Measurements from ENCODE around the gene COG1. TPM values are rescaled to one million over a fixed set of nuclear protein-coding genes. Genes with fewer than 3 reads are reported as not detected.

COG1 gene
- total RNA-seq, 2 experiments from 2014 or later: 29.2 to 32.5 TPM

- Mint-ChIP-seq H3K27me3 (peaks cover 29% of the 10 kb centered on the region), H3K27ac (no peak overlapping the region), H3K9me3 (no peaks in the 10 kb centered on the region), H3K4me3 (no peak overlapping the region), H3K4me1 (peaks cover 4% of the 10 kb centered on the region), H3K36me3 (ENCODE audit: low read depth) (no peaks in the 10 kb centered on the region)
- no peak for DNase-seq
- ChIA-PET CTCF (interaction anchor here (5.2 kb wide), 1 partner anchor 432 kb away, joined by 35 read pairs; no protein-coding TSS in a partner anchor), POLR2A (no interaction called here)
These were observed 34.7 kb upstream of the COG1 start for GRCh38 chr17:73158133-73158532.

DNA sequence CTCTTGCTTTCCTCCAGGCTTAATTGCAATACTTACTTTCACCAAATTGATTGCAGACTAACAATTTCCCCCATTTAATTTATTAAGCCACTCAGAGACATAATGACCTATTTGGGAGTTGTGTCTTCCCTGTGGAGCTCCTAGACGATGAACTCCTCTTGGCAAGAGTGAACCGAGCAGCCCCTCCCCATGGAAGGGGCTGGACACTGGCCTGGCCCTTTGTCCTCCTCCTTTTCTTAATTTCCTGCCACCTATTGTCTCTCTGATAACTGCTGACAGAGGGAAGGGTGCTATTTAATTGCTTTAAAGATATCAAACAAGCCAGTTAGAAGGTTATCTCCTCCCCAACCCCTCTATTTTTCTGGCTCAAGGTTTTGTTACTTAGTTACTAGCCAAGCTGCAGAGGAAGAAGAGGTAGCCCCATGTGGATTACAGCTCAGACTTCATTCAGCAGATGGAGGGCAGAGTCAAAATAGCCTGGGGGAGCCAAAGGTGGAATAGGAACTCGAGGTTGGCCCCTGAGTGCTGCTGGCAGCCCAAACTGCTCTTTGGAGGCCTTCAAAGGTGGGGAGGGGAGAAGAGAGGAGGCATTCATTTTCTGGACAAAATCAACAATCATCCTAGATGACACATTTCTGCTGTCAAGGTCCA lies 31.8 kb upstream of the COG1 start:
- DNase-seq: no peak
- Mint-ChIP-seq H3K36me3 (ENCODE audit: low read depth) (no peaks in the 10 kb centered on the region), H3K4me1 (peaks cover 21% of the 10 kb centered on the region), H3K9me3 (no peaks in the 10 kb centered on the region), H3K4me3 (no peak overlapping the region), H3K27ac (no peak overlapping the region), H3K27me3 (peaks cover 56% of the 10 kb centered on the region)
- CTCF ChIA-PET: no interaction called here
- POLR2A ChIA-PET: no interaction called here

GRCh38 chr17:73163043-73163442 lies 29.8 kb upstream of the COG1 start:
- Mint-ChIP-seq H3K36me3 (ENCODE audit: low read depth) (no peaks in the 10 kb centered on the region), H3K27me3 (peaks cover 74% of the 10 kb centered on the region), H3K27ac (no peak overlapping the region), H3K4me1 (peaks cover 36% of the 10 kb centered on the region), H3K9me3 (no peaks in the 10 kb centered on the region), H3K4me3 (no peak overlapping the region)
- ChIA-PET CTCF (interaction anchor here (1.4 to 2.6 kb wide), 5 partner anchors 7 to 606 kb away, joined by 3 to 9 read pairs (median 6); no protein-coding TSS in a partner anchor), POLR2A (no interaction called here)
- DNase-seq: no peak

DNA sequence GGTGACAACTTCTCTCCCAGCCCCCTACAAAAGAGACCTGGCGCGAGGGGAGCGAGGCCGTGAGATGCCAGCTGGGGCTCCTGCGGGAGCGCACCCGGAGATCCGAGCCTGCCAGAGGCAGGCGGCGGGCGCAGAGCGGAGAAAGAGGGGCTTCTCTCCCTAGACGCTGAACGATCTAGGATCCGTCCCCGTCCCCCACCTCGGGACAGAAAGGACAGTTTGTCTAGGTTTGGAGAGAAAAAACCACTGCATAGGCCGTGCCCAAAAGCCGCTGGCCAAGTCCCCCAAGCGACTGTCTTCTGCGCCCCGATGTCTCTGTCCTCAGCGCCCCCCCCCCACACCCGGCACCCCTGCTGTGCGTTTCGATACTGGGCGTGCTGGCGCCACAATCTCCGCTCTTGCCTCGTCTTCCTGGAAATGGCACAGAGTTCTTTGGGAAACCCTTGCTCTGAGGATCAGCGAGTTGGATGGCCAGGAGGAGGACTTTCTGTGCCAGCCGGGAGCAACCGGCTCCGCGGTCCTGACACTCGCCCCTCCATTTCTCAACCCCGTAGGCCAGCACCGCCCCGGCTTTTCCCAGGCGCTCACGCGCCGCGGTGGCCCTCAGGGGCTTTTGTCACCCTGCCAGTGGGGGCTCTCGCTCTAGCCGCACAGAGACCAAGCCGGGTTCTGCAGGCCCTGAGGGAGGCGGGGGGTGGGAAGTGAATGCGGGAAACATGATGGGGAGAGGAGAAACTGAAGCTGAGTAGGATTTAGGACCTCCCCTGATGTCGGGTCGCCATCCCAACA lies 27.0 kb upstream of the COG1 start:
- peaks cover 72% of the 10 kb centered on the region for H3K27me3 Mint-ChIP-seq
- H3K4me1 Mint-ChIP-seq: peaks cover 32% of the 10 kb centered on the region
- ChIA-PET CTCF (interaction anchor here (0.6 to 1.5 kb wide), 6 partner anchors 12 to 146 kb away, joined by 3 read pairs; partner anchors contain the start of gene CDC42EP4), POLR2A (no interaction called here)
- DNase-seq: no peak
- no peak overlapping the region for H3K27ac Mint-ChIP-seq
- no peaks in the 10 kb centered on the region for H3K36me3 Mint-ChIP-seq (ENCODE audit: low read depth)
- H3K9me3 Mint-ChIP-seq: no peaks in the 10 kb centered on the region
- peak overlapping the region; percentile 59 for H3K4me3 Mint-ChIP-seq

- no peak overlapping the region for H3K27ac Mint-ChIP-seq
- POLR2A ChIA-PET: no interaction called here
- H3K4me1 Mint-ChIP-seq: peaks cover 35% of the 10 kb centered on the region
- peak overlapping the region; percentile 59 for H3K4me3 Mint-ChIP-seq
- CTCF ChIA-PET: interaction anchor here (1.2 kb wide), 1 partner anchor 16 kb away, joined by 3 read pairs; no protein-coding TSS in a partner anchor
- H3K9me3 Mint-ChIP-seq: no peaks in the 10 kb centered on the region
- no peaks in the 10 kb centered on the region for H3K36me3 Mint-ChIP-seq (ENCODE audit: low read depth)
- DNase-seq: no peak
- peaks cover 65% of the 10 kb centered on the region for H3K27me3 Mint-ChIP-seq
These were observed 25.9 kb upstream of the COG1 start for GRCh38 chr17:73166731-73167581.

DNA sequence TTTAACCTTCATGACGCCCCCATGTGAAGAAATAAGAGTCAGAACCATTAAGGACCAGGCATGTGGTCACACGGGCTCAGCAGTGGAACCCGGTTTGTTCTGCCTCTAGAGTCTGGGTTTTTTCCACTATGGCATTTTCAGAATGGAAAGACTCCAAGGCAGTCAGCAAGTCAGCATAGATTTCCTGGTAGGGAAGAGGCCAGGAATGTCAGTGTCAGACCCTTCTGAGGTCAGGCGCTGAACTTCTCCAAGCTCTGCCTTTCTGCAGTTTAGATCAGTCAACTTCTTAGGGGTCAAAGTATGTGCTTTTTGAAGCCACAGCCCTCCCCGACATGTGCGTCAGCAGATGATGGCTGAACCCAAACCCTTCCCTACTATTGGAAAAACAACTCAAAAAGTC lies 24.2 kb upstream of the COG1 start:
- Mint-ChIP-seq H3K4me3 (no peak overlapping the region), H3K27ac (no peak overlapping the region), H3K36me3 (ENCODE audit: low read depth) (no peaks in the 10 kb centered on the region), H3K27me3 (peaks cover 52% of the 10 kb centered on the region), H3K9me3 (no peaks in the 10 kb centered on the region), H3K4me1 (peaks cover 40% of the 10 kb centered on the region)
- ChIA-PET POLR2A (no interaction called here), CTCF (interaction anchor here (1.2 kb wide), 1 partner anchor 14 kb away, joined by 3 read pairs; no protein-coding TSS in a partner anchor)
- DNase-seq: no peak

DNA sequence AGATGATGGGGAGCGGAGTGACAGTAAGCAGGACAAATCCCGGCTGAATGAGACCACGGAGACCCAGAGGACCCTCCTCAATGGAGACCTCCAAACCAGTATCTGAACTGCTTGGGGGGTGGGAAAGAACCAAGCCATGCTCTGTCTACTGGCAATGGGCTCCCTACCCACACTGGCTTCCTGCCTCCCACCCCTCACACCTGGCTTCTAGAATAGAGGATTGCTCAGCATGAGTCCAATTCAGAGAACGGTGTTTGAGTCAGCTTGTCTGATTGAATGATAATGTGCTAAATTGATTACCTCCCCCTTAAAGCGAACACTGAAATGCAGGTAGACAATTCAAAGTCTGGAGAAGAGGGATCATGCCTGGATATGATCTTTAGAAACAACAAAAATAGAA lies 22.5 kb upstream of the COG1 start:
- H3K9me3 Mint-ChIP-seq: no peaks in the 10 kb centered on the region
- peaks cover 37% of the 10 kb centered on the region for H3K27me3 Mint-ChIP-seq
- no peak for DNase-seq
- H3K4me1 Mint-ChIP-seq: peaks cover 32% of the 10 kb centered on the region
- ChIA-PET CTCF (interaction anchor here (1.0 to 1.5 kb wide), 2 partner anchors 9 to 443 kb away, joined by 3 to 5 read pairs; no protein-coding TSS in a partner anchor), POLR2A (no interaction called here)
- H3K4me3 Mint-ChIP-seq: no peak overlapping the region
- H3K27ac Mint-ChIP-seq: no peak overlapping the region
- no peaks in the 10 kb centered on the region for H3K36me3 Mint-ChIP-seq (ENCODE audit: low read depth)

DNA sequence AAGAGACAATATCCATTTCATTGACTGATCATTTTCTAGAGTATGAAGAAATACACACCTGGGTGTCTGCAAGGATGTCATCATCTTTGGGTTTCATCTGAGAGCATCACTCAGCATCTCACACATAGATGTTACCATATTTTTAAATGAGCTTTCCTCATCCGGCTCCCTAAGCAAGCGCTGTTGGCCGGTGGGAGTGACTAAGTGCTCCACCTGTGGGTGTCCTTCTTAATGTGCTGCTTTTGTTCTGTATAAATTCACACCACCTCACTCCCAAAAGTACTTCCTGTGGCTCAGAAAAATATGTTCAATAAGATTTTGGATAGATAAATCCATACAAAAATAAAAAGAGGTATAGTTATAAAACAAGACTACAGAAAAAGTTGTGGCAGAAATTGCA lies 20.6 kb upstream of the COG1 start:
- peaks cover 13% of the 10 kb centered on the region for H3K4me1 Mint-ChIP-seq
- H3K4me3 Mint-ChIP-seq: no peak overlapping the region
- peaks cover 2% of the 10 kb centered on the region for H3K9me3 Mint-ChIP-seq
- ChIA-PET CTCF (interaction anchor here (2.3 kb wide), 1 partner anchor 9 kb away, joined by 6 read pairs; no protein-coding TSS in a partner anchor), POLR2A (no interaction called here)
- DNase-seq: no peak
- H3K36me3 Mint-ChIP-seq (ENCODE audit: low read depth): no peaks in the 10 kb centered on the region
- peaks cover 18% of the 10 kb centered on the region for H3K27me3 Mint-ChIP-seq
- H3K27ac Mint-ChIP-seq: no peak overlapping the region

- peaks cover 9% of the 10 kb centered on the region for H3K4me1 Mint-ChIP-seq
- peaks cover 3% of the 10 kb centered on the region for H3K27me3 Mint-ChIP-seq
- ChIA-PET CTCF (interaction anchor here (0.5 to 2.3 kb wide), 2 partner anchors 11 to 124 kb away, joined by 4 to 6 read pairs; no protein-coding TSS in a partner anchor), POLR2A (no interaction called here)
- no peaks in the 10 kb centered on the region for H3K36me3 Mint-ChIP-seq (ENCODE audit: low read depth)
- DNase-seq: no peak
- H3K9me3 Mint-ChIP-seq: peaks cover 2% of the 10 kb centered on the region
- no peak overlapping the region for H3K27ac Mint-ChIP-seq
- no peak overlapping the region for H3K4me3 Mint-ChIP-seq
These were observed 18.7 kb upstream of the COG1 start for GRCh38 chr17:73174126-73174525.

DNA sequence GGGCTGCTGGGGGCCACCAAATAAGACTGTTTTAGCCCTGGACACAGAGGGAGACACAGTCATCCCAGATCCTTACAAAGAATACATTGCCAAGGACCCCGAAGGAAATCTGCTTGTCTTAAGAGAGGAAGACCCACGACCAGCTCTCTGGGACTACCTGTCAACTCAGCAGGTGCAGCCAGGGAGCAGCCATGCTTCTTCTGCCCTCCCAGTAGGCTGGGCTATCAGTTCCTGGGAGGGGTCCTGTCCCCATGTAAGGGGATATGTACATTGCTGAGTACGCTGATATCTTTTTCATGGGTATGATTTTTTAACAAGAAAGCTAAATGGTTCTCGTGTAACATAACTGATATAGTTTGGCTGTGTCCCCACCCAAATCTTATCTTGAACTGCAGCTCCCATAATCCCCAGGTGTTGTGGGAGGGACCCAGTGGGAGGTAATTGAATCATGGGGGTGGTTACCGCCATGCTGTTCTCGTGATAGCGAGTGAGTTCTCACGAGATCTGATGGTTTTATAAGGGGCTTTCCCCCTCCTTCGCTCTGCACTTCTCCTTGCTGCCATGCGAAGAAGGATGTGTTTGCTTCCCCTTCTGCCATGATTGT lies 16.8 kb upstream of the COG1 start:
- H3K27ac Mint-ChIP-seq: no peak overlapping the region
- H3K4me1 Mint-ChIP-seq: peaks cover 9% of the 10 kb centered on the region
- H3K4me3 Mint-ChIP-seq: no peak overlapping the region
- H3K36me3 Mint-ChIP-seq (ENCODE audit: low read depth): no peaks in the 10 kb centered on the region
- no peaks in the 10 kb centered on the region for H3K27me3 Mint-ChIP-seq
- ChIA-PET POLR2A (no interaction called here), CTCF (no interaction called here)
- DNase-seq: no peak
- peaks cover 2% of the 10 kb centered on the region for H3K9me3 Mint-ChIP-seq

DNA sequence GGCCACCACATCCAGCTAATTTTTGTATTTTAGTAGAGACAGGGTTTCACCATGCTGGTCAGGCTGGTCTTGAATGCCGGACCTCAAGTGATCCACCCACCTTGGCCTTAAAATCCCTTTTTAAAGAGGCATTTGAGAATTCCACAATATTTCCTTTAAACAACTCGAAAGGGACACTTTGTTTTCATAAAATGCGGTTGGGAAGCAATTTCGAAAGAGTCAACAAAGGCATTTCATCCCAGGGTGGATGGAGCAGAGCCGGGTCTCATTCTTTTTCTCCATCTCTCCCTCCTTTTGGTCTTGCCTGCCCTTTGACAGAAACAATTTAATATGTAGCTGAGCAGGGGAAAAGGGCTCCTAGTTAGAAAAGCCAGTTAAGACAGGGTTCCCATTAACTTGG lies 13.5 kb upstream of the COG1 start:
- Mint-ChIP-seq H3K27ac (no peak overlapping the region), H3K4me1 (peaks cover under 1% of the 10 kb centered on the region), H3K4me3 (no peak overlapping the region), H3K27me3 (no peaks in the 10 kb centered on the region), H3K9me3 (peaks cover 2% of the 10 kb centered on the region), H3K36me3 (ENCODE audit: low read depth) (no peaks in the 10 kb centered on the region)
- DNase-seq: no peak
- ChIA-PET CTCF (interaction anchor here (0.9 to 1.9 kb wide), 4 partner anchors 9 to 454 kb away, joined by 3 to 5 read pairs (median 3); partner anchors contain the start of gene SSTR2), POLR2A (interaction anchor here (0.6 kb wide), 1 partner anchor 116 kb away, joined by 3 read pairs; no protein-coding TSS in a partner anchor)

DNA sequence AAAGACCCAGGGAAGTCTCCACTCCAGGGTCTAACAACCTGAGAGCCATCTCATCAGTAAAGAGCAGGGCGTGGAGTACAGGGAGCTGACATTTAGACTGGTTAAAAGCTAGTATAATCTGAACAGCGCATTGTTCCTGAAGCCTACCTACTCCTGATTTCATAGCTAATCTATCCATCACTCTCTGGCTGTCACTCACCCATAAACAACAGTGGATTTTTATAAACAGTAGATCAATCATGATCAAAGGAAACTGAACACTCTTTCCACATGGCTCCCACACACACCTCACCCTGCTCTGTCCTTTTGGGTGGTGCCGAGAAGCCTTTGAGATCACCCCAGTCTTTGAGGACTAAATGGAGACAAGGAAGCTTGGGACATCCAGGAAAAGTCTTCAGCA lies 13.0 kb upstream of the COG1 start:
- no peak overlapping the region for H3K4me3 Mint-ChIP-seq
- no peak overlapping the region for H3K27ac Mint-ChIP-seq
- H3K27me3 Mint-ChIP-seq: no peaks in the 10 kb centered on the region
- CTCF ChIA-PET: interaction anchor here (0.9 to 1.9 kb wide), 4 partner anchors 10 to 454 kb away, joined by 3 to 5 read pairs (median 3); partner anchors contain the start of gene SSTR2
- no peak for DNase-seq
- no peaks in the 10 kb centered on the region for H3K36me3 Mint-ChIP-seq (ENCODE audit: low read depth)
- peaks cover 5% of the 10 kb centered on the region for H3K4me1 Mint-ChIP-seq
- POLR2A ChIA-PET: interaction anchor here (0.6 kb wide), 1 partner anchor 116 kb away, joined by 3 read pairs; no protein-coding TSS in a partner anchor
- H3K9me3 Mint-ChIP-seq: peaks cover 2% of the 10 kb centered on the region

All from activated CD4-positive, alpha-beta T cell treated with anti-CD3 and anti-CD28 coated beads, Interleukin-2, amount 10 ng/mL, durations not matched to agents 7 days and 5 days (primary cell).